CD14-positive monocyte (primary cell): ENCODE data around the gene SYNE2. TPM values are rescaled to one million over a fixed set of nuclear protein-coding genes. Genes with fewer than 3 reads are reported as not detected.

ENCODE experiments used
- DNase-seq, 3 donors: peaks; one replicate each; pipeline ENCODE4 v3.0.0-alpha.2; 2011 to 2022
- H2AFZ ChIP-seq: 2 replicates; pipeline ENCODE4 v1.6.0; 2012; ENCODE audit warnings: mild to moderate bottlenecking, low read depth, low read length, inconsistent platforms; ENCODE audit not compliant: insufficient read depth, poor library complexity, severe bottlenecking
- H3K27ac ChIP-seq, 2 donors: 1 replicate in 1 of 2; 2 replicates in 1 of 2; pipeline ENCODE4 v1.5.1; 2012 to 2013; ENCODE audit warnings: low read length in 2 of 2, control low read depth in 1 of 2, inconsistent platforms in 1 of 2, low read depth in 1 of 2, mild to moderate bottlenecking in 1 of 2
- H3K27me3 ChIP-seq, 2 donors: one replicate each; pipeline versions ENCODE4 v1.6.0 to v1.6.1; 2011 to 2013; ENCODE audit warnings: low read length in 2 of 2; ENCODE audit not compliant: control insufficient read depth in 2 of 2, insufficient read depth in 2 of 2
- H3K36me3 ChIP-seq, 2 donors: replicated peaks in 1 of 2; 1 replicate in 1 of 2; 2 replicates in 1 of 2; pipeline versions ENCODE4 v1.5.1 to v1.6.1; 2012 to 2013; ENCODE audit warnings: low read length in 2 of 2, control low read depth in 1 of 2, inconsistent platforms in 1 of 2, mild to moderate bottlenecking in 1 of 2; ENCODE audit not compliant: insufficient read depth in 2 of 2, control insufficient read depth in 1 of 2
- H3K4me1 ChIP-seq, 2 donors: 1 replicate in 1 of 2; 2 replicates in 1 of 2; pipeline versions ENCODE4 v1.5.1 to v1.6.1; 2012 to 2013; ENCODE audit warnings: low read length in 2 of 2, control low read depth in 1 of 2, inconsistent platforms in 1 of 2, mild to moderate bottlenecking in 1 of 2, moderate library complexity in 1 of 2; ENCODE audit not compliant: insufficient read depth in 2 of 2, control insufficient read depth in 1 of 2
- H3K4me2 ChIP-seq: replicated peaks from 2 replicates; pipeline ENCODE3; 2012; ENCODE audit warnings: low read length, moderate library complexity, mild to moderate bottlenecking; ENCODE audit not compliant: poor library complexity, severe bottlenecking; ENCODE audit errors: extremely low read depth
- H3K4me3 ChIP-seq, 3 experiments: fragments of 200-600 bp in 1 of 3; sonication (generic) in 1 of 3; replicated peaks in 1 of 3; 1 replicate in 2 of 3; 2 replicates in 1 of 3; pipeline ENCODE4 v1.5.1; 2011 to 2013; ENCODE audit warnings: low read length in 3 of 3, mild to moderate bottlenecking in 3 of 3, control low read depth in 2 of 3, low read depth in 2 of 3, inconsistent platforms in 1 of 3, moderate library complexity in 1 of 3
- H3K79me2 ChIP-seq: 2 replicates; pipeline ENCODE4 v1.6.0; 2012; ENCODE audit warnings: mild to moderate bottlenecking, control low read depth, inconsistent platforms, low read length, moderate library complexity; ENCODE audit not compliant: insufficient read depth
- H3K9ac ChIP-seq: 2 replicates; pipeline ENCODE4 v1.6.0; 2017; ENCODE audit warnings: low read length, mild to moderate bottlenecking; ENCODE audit not compliant: insufficient read depth, poor library complexity, severe bottlenecking
- H3K9me3 ChIP-seq, 2 donors: replicated peaks in 1 of 2; 1 replicate in 1 of 2; 2 replicates in 1 of 2; pipeline versions ENCODE4 v1.5.1 to v1.6.1; 2012 to 2013; ENCODE audit warnings: low read length in 2 of 2, control low read depth in 1 of 2; ENCODE audit not compliant: control insufficient read depth in 1 of 2, insufficient read depth in 1 of 2
- H4K20me1 ChIP-seq: 2 replicates; pipeline ENCODE4 v1.6.0; 2012; ENCODE audit warnings: mild to moderate bottlenecking, low read length, control low read depth, moderate library complexity; ENCODE audit not compliant: insufficient read depth
- H3K27ac Mint-ChIP-seq, 7 donors: one replicate each; pipeline ENCODE4 v1.8.0; 2020; ENCODE audit warnings: mild to moderate bottlenecking in 7 of 7, mixed read lengths in 7 of 7, moderate library complexity in 6 of 7, inconsistent platforms in 2 of 7
- H3K27me3 Mint-ChIP-seq, 3 donors: one replicate each; pipeline ENCODE4 v1.8.0; 2021 to 2022; ENCODE audit warnings: low read depth in 3 of 3, mild to moderate bottlenecking in 3 of 3, mixed read lengths in 3 of 3, moderate library complexity in 3 of 3, inconsistent platforms in 1 of 3
- H3K36me3 Mint-ChIP-seq, 2 donors: one replicate each; pipeline ENCODE4 v1.8.0; 2020; ENCODE audit warnings: mixed read lengths in 2 of 2, inconsistent platforms in 1 of 2, mild to moderate bottlenecking in 1 of 2
- H3K4me1 Mint-ChIP-seq: one replicate; pipeline ENCODE4 v1.8.0; 2020; ENCODE audit warnings: mild to moderate bottlenecking, mixed read lengths
- H3K4me3 Mint-ChIP-seq, 2 donors: one replicate each; pipeline ENCODE4 v1.8.0; 2020; ENCODE audit warnings: mild to moderate bottlenecking in 2 of 2, mixed read lengths in 2 of 2, moderate library complexity in 1 of 2
- H3K9me3 Mint-ChIP-seq, 7 donors: one replicate each; pipeline ENCODE4 v1.8.0; 2020 to 2022; ENCODE audit warnings: mixed read lengths in 7 of 7, mild to moderate bottlenecking in 6 of 7, moderate library complexity in 6 of 7, inconsistent platforms in 2 of 7
- WGBS: methylation state at CpG from one replicate; pipeline ENCODE4 v1.1.5; 2013; ENCODE audit warnings: missing lambda C conversion rate; ENCODE audit not compliant: insufficient coverage; 5-methylcytosine and 5-hydroxymethylcytosine counted together
- intact Hi-C, 2 donors: fragments of 100-400 bp; cut with micrococcal nuclease; formaldehyde crosslinking; loops; one replicate each; pipeline versions ENCODE4 v1.15.0 to v1.15.1; 2023
- polyA plus RNA-seq, 3 donors: library from polyadenylated mRNA; depleted of rRNA in 1 of 3; unstranded in 2 of 3; stranded (reverse) in 1 of 3; fragments of 300-500 nt in 2 of 3; fragments of >200 nt in 1 of 3; fragmentation: Illumina TruSeq in 2 of 3; gene quantifications; 1 replicate in 2 of 3; 2 replicates in 1 of 3; pipeline ENCODE4 v1.2.3, GENCODE V29; 2012 to 2021
- TF ChIP-seq, protein P1 (sequence below): fragments of 200-600 bp; IDR thresholded peaks from one replicate; pipeline ENCODE4 v1.8.0; 2022; ENCODE audit warnings: antibody characterized with exemption, mild to moderate bottlenecking

SYNE2 gene
- polyA plus RNA-seq, 3 donors, result 0.06 to 0.46 (median 0.44) TPM

GRCh38 chr14:64098120-64098519 lies 245.3 kb downstream of the SYNE2 start:
- Mint-ChIP-seq H3K36me3 (no peaks in the 10 kb centered on the region), H3K4me1 (no peaks in the 10 kb centered on the region)
- H3K4me1 ChIP-seq, result no peaks in the 10 kb centered on the region

DNA sequence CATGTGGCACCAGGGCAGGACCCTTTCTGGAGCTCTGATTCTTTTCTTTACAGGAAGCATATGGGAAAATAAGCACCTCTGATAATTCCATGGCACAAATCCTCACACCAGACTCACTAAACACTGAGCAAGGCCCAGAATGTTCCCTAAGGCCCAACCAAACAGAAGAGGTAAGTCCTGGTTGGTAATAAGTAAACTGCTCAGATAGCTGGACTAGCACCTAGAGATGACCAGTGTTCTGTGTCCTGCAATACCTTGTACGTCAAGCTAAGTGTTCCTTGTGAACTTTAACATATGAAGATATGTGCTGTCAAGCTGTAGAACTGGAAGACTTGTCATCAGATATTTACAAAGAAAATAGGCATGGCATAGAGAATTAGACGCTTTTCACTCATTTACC lies 254.6 kb downstream of the SYNE2 start:
- Histone ChIP-seq H2AFZ (no peak overlapping the region), H3K36me3 (no peaks in the 10 kb centered on the region), H3K9ac (no peak overlapping the region), H3K27me3 (no peaks in the 10 kb centered on the region), H3K79me2 (no peaks in the 10 kb centered on the region), H3K4me1 (no peaks in the 10 kb centered on the region), H3K4me2 (no peak overlapping the region), H3K4me3 (no peak overlapping the region), H3K27ac (no peak overlapping the region), H4K20me1 (no peaks in the 10 kb centered on the region), H3K9me3 (no peaks in the 10 kb centered on the region)
- Mint-ChIP-seq H3K27me3 (peaks cover 2 to 7% (median 2%) of the 10 kb centered on the region in 3 donors), H3K4me1 (no peaks in the 10 kb centered on the region), H3K9me3 (peaks cover 0 to 2% (median 0%) of the 10 kb centered on the region in 7 donors), H3K27ac (no peak overlapping the region), H3K36me3 (no peaks in the 10 kb centered on the region), H3K4me3 (no peak overlapping the region)
- intact Hi-C loops, result no loop called here
- DNase-seq, result no peak
- TF ChIP-seq, protein P1, sequence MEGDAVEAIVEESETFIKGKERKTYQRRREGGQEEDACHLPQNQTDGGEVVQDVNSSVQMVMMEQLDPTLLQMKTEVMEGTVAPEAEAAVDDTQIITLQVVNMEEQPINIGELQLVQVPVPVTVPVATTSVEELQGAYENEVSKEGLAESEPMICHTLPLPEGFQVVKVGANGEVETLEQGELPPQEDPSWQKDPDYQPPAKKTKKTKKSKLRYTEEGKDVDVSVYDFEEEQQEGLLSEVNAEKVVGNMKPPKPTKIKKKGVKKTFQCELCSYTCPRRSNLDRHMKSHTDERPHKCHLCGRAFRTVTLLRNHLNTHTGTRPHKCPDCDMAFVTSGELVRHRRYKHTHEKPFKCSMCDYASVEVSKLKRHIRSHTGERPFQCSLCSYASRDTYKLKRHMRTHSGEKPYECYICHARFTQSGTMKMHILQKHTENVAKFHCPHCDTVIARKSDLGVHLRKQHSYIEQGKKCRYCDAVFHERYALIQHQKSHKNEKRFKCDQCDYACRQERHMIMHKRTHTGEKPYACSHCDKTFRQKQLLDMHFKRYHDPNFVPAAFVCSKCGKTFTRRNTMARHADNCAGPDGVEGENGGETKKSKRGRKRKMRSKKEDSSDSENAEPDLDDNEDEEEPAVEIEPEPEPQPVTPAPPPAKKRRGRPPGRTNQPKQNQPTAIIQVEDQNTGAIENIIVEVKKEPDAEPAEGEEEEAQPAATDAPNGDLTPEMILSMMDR, result no peak
- WGBS, result 100% methylated on average over 1 of the region's 2 CpGs

More at GRCh38 chr14:64098120-64098519, 245.3 kb downstream of the SYNE2 start:
- Mint-ChIP-seq H3K27ac (no peak overlapping the region), H3K27me3 (peaks cover 0 to 2% (median under 1%) of the 10 kb centered on the region in 3 donors), H3K4me3 (no peak overlapping the region), H3K9me3 (no peaks in the 10 kb centered on the region)
- TF ChIP-seq, protein P1, result no peak
- H3K27me3 ChIP-seq, result no peaks in the 10 kb centered on the region
- H3K27ac ChIP-seq, result no peak overlapping the region
- no CpG with 5 or more reads among the region's 4 CpGs for WGBS
- H3K4me3 ChIP-seq, result no peak overlapping the region
- no peak for DNase-seq
- no peaks in the 10 kb centered on the region for H3K36me3 ChIP-seq
- no peaks in the 10 kb centered on the region for H3K79me2 ChIP-seq
- no peak overlapping the region for H2AFZ ChIP-seq
- no peak overlapping the region for H3K4me2 ChIP-seq
- no peaks in the 10 kb centered on the region for H4K20me1 ChIP-seq
- intact Hi-C loops, result no loop called here
- H3K9me3 ChIP-seq, result no peaks in the 10 kb centered on the region
- H3K9ac ChIP-seq, result no peak overlapping the region
